Keratinocyte (primary cell): ENCODE results near the gene DLK2.
"Not testable (repeated sequence)": the region's sequence is repeated elsewhere in the genome, so short reads cannot be mapped to it uniquely, and the experiment has no call there.

Experiments
- EZH2 ChIP-seq: IDR thresholded peaks from one replicate; pipeline ENCODE4 v1.6.1; 2012; ENCODE audit warnings: inconsistent platforms, mild to moderate bottlenecking, low read length, moderate library complexity
- TF ChIP-seq, protein P1 (sequence below), 3 experiments: IDR thresholded peaks in 1 of 3; conservative IDR thresholded peaks in 1 of 3; optimal IDR thresholded peaks in 1 of 3; 2 replicates in 2 of 3; 3 replicates in 1 of 3; pipeline versions ENCODE3 to v1.5.1; 2011; ENCODE audit warnings: low read length in 3 of 3, mild to moderate bottlenecking in 3 of 3, moderate library complexity in 2 of 3, control low read depth in 1 of 3, inconsistent platforms in 1 of 3; ENCODE audit not compliant: insufficient read depth in 2 of 3; ENCODE audit errors: extremely low read depth in 1 of 3

DNA sequence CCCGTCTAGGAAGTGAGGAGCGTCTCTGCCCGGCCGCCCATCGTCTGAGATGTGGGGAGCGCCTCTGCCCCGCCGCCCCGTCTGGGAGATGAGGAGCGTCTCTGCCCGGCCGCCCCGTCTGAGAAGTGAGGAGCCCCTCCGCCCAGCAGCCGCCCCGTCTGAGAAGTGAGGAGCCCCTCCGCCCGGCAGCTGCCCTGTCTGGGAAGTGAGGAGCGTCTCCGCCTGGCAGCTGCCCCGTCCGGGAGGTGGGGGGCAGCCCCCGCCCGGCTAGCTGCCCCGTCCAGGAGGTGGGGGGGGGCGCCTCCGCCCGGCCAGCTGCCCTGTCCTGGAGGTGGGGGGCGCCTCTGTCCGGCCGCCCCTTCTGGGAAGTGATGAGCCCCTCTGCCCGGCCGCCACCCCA lies 30.3 kb downstream of the DLK2 start:
- TF ChIP-seq, protein P1, sequence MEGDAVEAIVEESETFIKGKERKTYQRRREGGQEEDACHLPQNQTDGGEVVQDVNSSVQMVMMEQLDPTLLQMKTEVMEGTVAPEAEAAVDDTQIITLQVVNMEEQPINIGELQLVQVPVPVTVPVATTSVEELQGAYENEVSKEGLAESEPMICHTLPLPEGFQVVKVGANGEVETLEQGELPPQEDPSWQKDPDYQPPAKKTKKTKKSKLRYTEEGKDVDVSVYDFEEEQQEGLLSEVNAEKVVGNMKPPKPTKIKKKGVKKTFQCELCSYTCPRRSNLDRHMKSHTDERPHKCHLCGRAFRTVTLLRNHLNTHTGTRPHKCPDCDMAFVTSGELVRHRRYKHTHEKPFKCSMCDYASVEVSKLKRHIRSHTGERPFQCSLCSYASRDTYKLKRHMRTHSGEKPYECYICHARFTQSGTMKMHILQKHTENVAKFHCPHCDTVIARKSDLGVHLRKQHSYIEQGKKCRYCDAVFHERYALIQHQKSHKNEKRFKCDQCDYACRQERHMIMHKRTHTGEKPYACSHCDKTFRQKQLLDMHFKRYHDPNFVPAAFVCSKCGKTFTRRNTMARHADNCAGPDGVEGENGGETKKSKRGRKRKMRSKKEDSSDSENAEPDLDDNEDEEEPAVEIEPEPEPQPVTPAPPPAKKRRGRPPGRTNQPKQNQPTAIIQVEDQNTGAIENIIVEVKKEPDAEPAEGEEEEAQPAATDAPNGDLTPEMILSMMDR (optimal IDR thresholded peaks at IDR 0.05 in 1 of 3, IDR thresholded peaks at IDR 0.05 in 1 of 3, conservative IDR thresholded peaks at IDR 0.05 in 1 of 3; ENCODE audit: extremely low read depth in 1 of 3, insufficient read depth in 2 of 3, low read length in 3 of 3), result not testable (repeated sequence)
- TF ChIP-seq EZH2, result not testable (repeated sequence)
